CD4-positive, alpha-beta T cell treated with Interleukin-2 at 100 ng/mL for 4 hours (primary cell): Measurements from ENCODE around the gene LPP.

Source experiments
- DNase-seq: peaks from one replicate; pipeline ENCODE4 v3.0.0-alpha.2; 2020; ENCODE audit warnings: low spot score

The LPP gene

GRCh38 chr3:188792793-188793192 lies 638.8 kb downstream of the LPP start:
- DNase-seq, result no peak

- no peak for DNase-seq
These were observed 642.2 kb downstream of the LPP start for GRCh38 chr3:188796122-188796631.

- no peak for DNase-seq
These were observed 643.1 kb downstream of the LPP start for GRCh38 chr3:188797045-188797444.

- DNase-seq, result no peak
These were observed 644.7 kb downstream of the LPP start for GRCh38 chr3:188798556-188799145.

- DNase-seq, result no peak
These were observed 647.4 kb downstream of the LPP start for GRCh38 chr3:188801393-188801792.

- DNase-seq, result no peak
These were observed 648.7 kb downstream of the LPP start for GRCh38 chr3:188802645-188803044.

- no peak for DNase-seq
These were observed 653.0 kb downstream of the LPP start for GRCh38 chr3:188807006-188807405.

GRCh38 chr3:188812198-188812597 lies 658.2 kb downstream of the LPP start:
- DNase-seq, result no peak

GRCh38 chr3:188814581-188814980 lies 660.6 kb downstream of the LPP start:
- DNase-seq, result no peak

- no peak for DNase-seq
These were observed 663.4 kb downstream of the LPP start for GRCh38 chr3:188817103-188817934.

GRCh38 chr3:188817935-188818269 lies 663.9 kb downstream of the LPP start:
- no peak for DNase-seq

GRCh38 chr3:188818282-188818681 lies 664.3 kb downstream of the LPP start:
- DNase-seq, result no peak

- no peak for DNase-seq
These were observed 666.0 kb downstream of the LPP start for GRCh38 chr3:188819939-188820338.

- DNase-seq, result no peak
These were observed 668.0 kb downstream of the LPP start for GRCh38 chr3:188822004-188822403.

GRCh38 chr3:188822411-188822810 lies 668.5 kb downstream of the LPP start:
- DNase-seq, result no peak

GRCh38 chr3:188824566-188824965 lies 670.6 kb downstream of the LPP start:
- no peak for DNase-seq

- no peak for DNase-seq
These were observed 671.9 kb downstream of the LPP start for GRCh38 chr3:188825901-188826300.

GRCh38 chr3:188826574-188826973 lies 672.6 kb downstream of the LPP start:
- DNase-seq, result no peak

- DNase-seq, result no peak
These were observed 673.1 kb downstream of the LPP start for GRCh38 chr3:188827103-188827502.

- no peak for DNase-seq
These were observed 673.6 kb downstream of the LPP start for GRCh38 chr3:188827576-188827975.

- no peak for DNase-seq
These were observed 675.2 kb downstream of the LPP start for GRCh38 chr3:188829130-188829529.

- DNase-seq, result no peak
These were observed 675.6 kb downstream of the LPP start for GRCh38 chr3:188829576-188829975.

- no peak for DNase-seq
These were observed 676.9 kb downstream of the LPP start for GRCh38 chr3:188830893-188831292.

GRCh38 chr3:188832146-188832545 lies 678.2 kb downstream of the LPP start:
- DNase-seq, result no peak
